ENCODE data around the gene NOBOX.

DNA sequence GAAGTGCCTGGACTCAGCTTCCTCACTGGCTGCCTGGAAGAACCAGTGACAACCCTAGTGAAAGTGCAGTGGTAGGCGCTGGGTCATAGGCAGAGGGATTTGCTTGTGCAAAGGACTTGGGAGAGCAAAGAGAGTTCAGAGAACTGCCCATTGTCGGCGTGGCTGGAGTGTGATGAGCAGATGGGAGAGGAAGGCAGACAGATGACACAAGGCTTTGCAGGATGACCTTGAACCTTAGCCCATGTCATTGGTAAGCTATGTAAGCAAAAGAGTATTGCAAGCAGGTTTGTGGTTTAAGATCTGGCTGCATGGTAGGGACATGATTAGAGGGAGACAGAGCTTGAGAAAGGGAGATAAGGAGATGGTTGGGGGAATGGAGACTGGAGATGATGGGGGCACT is 35.3 kb upstream of the NOBOX start:
- no peak for TF ChIP-seq POLR2A (IDR thresholded peaks at IDR 0.05)
- TF ChIP-seq, protein P1, sequence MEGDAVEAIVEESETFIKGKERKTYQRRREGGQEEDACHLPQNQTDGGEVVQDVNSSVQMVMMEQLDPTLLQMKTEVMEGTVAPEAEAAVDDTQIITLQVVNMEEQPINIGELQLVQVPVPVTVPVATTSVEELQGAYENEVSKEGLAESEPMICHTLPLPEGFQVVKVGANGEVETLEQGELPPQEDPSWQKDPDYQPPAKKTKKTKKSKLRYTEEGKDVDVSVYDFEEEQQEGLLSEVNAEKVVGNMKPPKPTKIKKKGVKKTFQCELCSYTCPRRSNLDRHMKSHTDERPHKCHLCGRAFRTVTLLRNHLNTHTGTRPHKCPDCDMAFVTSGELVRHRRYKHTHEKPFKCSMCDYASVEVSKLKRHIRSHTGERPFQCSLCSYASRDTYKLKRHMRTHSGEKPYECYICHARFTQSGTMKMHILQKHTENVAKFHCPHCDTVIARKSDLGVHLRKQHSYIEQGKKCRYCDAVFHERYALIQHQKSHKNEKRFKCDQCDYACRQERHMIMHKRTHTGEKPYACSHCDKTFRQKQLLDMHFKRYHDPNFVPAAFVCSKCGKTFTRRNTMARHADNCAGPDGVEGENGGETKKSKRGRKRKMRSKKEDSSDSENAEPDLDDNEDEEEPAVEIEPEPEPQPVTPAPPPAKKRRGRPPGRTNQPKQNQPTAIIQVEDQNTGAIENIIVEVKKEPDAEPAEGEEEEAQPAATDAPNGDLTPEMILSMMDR (IDR thresholded peaks at IDR 0.05): no peak
